Measurements from ENCODE around the gene LBH. TPM values are rescaled to one million over a fixed set of nuclear protein-coding genes. Genes with fewer than 3 reads are reported as not detected.

LBH gene
- total RNA-seq, result 100 to 1,000 TPM in 1 of 2 donors, 10 to 100 TPM in 1; 38.9 to 154 TPM

- no peaks in the 10 kb centered on the region for H3K27me3 Mint-ChIP-seq
- no peaks in the 10 kb centered on the region for H3K9me3 Mint-ChIP-seq
- peak within 1 kb of the TSS; percentile 81 for H3K4me3 Mint-ChIP-seq
- peaks cover 58% of the 10 kb centered on the region for H3K36me3 Mint-ChIP-seq (ENCODE audit: low read depth)
- peak within 1 kb of the TSS; percentile 87 for H3K27ac Mint-ChIP-seq
- peaks cover 28% of the 10 kb centered on the region for H3K4me1 Mint-ChIP-seq
- peak; percentile 19 for ATAC-seq (replicated peaks)
These were observed at the start of gene LBH for GRCh38 chr2:30231212-30231995. LBH (plus strand) TSS chr2:30231534; CDS start chr2:30231739, 205 bp downstream.

GRCh38 chr2:30184035-30184434 is 47.3 kb upstream of the LBH start:
- H3K36me3 Mint-ChIP-seq (ENCODE audit: low read depth), result no peaks in the 10 kb centered on the region
- no peaks in the 10 kb centered on the region for H3K9me3 Mint-ChIP-seq
- no peaks in the 10 kb centered on the region for H3K27me3 Mint-ChIP-seq
- H3K4me3 Mint-ChIP-seq, result no peak overlapping the region
- no peaks in the 10 kb centered on the region for H3K4me1 Mint-ChIP-seq
- ATAC-seq (replicated peaks), result no peak
- H3K27ac Mint-ChIP-seq, result no peak overlapping the region

- H3K4me1 Mint-ChIP-seq, result no peaks in the 10 kb centered on the region
These were observed 46.2 kb upstream of the LBH start for GRCh38 chr2:30185178-30185577.

GRCh38 chr2:30188292-30188691 is 43.0 kb upstream of the LBH start:
- H3K9me3 Mint-ChIP-seq, result no peaks in the 10 kb centered on the region
- H3K27ac Mint-ChIP-seq, result no peak overlapping the region
- no peaks in the 10 kb centered on the region for H3K27me3 Mint-ChIP-seq
- no peak for ATAC-seq (replicated peaks)
- no peaks in the 10 kb centered on the region for H3K4me1 Mint-ChIP-seq
- H3K36me3 Mint-ChIP-seq (ENCODE audit: low read depth), result no peaks in the 10 kb centered on the region
- H3K4me3 Mint-ChIP-seq, result no peak overlapping the region

More at GRCh38 chr2:30185178-30185577, 46.2 kb upstream of the LBH start:
- Mint-ChIP-seq H3K27ac (no peak overlapping the region), H3K27me3 (no peaks in the 10 kb centered on the region), H3K4me3 (no peak overlapping the region), H3K36me3 (ENCODE audit: low read depth) (no peaks in the 10 kb centered on the region), H3K9me3 (no peaks in the 10 kb centered on the region)
- no peak for ATAC-seq (replicated peaks)

- H3K4me3 Mint-ChIP-seq, result no peak overlapping the region
- no peak overlapping the region for H3K27ac Mint-ChIP-seq
- no peaks in the 10 kb centered on the region for H3K9me3 Mint-ChIP-seq
- no peaks in the 10 kb centered on the region for H3K36me3 Mint-ChIP-seq (ENCODE audit: low read depth)
- no peaks in the 10 kb centered on the region for H3K4me1 Mint-ChIP-seq
- no peak for ATAC-seq (replicated peaks)
- H3K27me3 Mint-ChIP-seq, result no peaks in the 10 kb centered on the region
These were observed 40.7 kb upstream of the LBH start for GRCh38 chr2:30190637-30191036.

GRCh38 chr2:30191107-30191506 is 40.2 kb upstream of the LBH start:
- no peak for ATAC-seq (replicated peaks)
- Mint-ChIP-seq H3K36me3 (ENCODE audit: low read depth) (no peaks in the 10 kb centered on the region), H3K27me3 (no peaks in the 10 kb centered on the region), H3K4me1 (no peaks in the 10 kb centered on the region), H3K9me3 (no peaks in the 10 kb centered on the region), H3K27ac (peak overlapping the region; percentile 2), H3K4me3 (no peak overlapping the region)

- Mint-ChIP-seq H3K4me1 (no peaks in the 10 kb centered on the region), H3K27ac (no peak overlapping the region), H3K4me3 (no peak overlapping the region), H3K27me3 (no peaks in the 10 kb centered on the region), H3K9me3 (no peaks in the 10 kb centered on the region), H3K36me3 (ENCODE audit: low read depth) (no peaks in the 10 kb centered on the region)
- ATAC-seq (replicated peaks), result no peak
These were observed 39.5 kb upstream of the LBH start for GRCh38 chr2:30191819-30192271.

- H3K9me3 Mint-ChIP-seq, result no peaks in the 10 kb centered on the region
- no peaks in the 10 kb centered on the region for H3K36me3 Mint-ChIP-seq (ENCODE audit: low read depth)
- H3K4me3 Mint-ChIP-seq, result no peak overlapping the region
- no peak overlapping the region for H3K27ac Mint-ChIP-seq
- no peak for ATAC-seq (replicated peaks)
- no peaks in the 10 kb centered on the region for H3K27me3 Mint-ChIP-seq
- no peaks in the 10 kb centered on the region for H3K4me1 Mint-ChIP-seq
These were observed 39.0 kb upstream of the LBH start for GRCh38 chr2:30192314-30192713.

GRCh38 chr2:30193104-30193681 is 38.1 kb upstream of the LBH start:
- H3K4me3 Mint-ChIP-seq, result no peak overlapping the region
- no peak for ATAC-seq (replicated peaks)
- H3K36me3 Mint-ChIP-seq (ENCODE audit: low read depth), result no peaks in the 10 kb centered on the region
- H3K9me3 Mint-ChIP-seq, result no peaks in the 10 kb centered on the region
- no peaks in the 10 kb centered on the region for H3K27me3 Mint-ChIP-seq
- no peak overlapping the region for H3K27ac Mint-ChIP-seq
- H3K4me1 Mint-ChIP-seq, result no peaks in the 10 kb centered on the region

GRCh38 chr2:30194421-30194820 is 36.9 kb upstream of the LBH start:
- no peak for ATAC-seq (replicated peaks)
- Mint-ChIP-seq H3K27ac (no peak overlapping the region), H3K27me3 (no peaks in the 10 kb centered on the region), H3K4me3 (no peak overlapping the region), H3K4me1 (no peaks in the 10 kb centered on the region), H3K36me3 (ENCODE audit: low read depth) (no peaks in the 10 kb centered on the region), H3K9me3 (no peaks in the 10 kb centered on the region)

GRCh38 chr2:30195016-30195415 is 36.3 kb upstream of the LBH start:
- no peak for ATAC-seq (replicated peaks)
- Mint-ChIP-seq H3K36me3 (ENCODE audit: low read depth) (no peaks in the 10 kb centered on the region), H3K9me3 (no peaks in the 10 kb centered on the region), H3K27me3 (no peaks in the 10 kb centered on the region), H3K4me3 (no peak overlapping the region), H3K27ac (no peak overlapping the region), H3K4me1 (no peaks in the 10 kb centered on the region)

GRCh38 chr2:30197570-30198192 is 33.7 kb upstream of the LBH start:
- no peaks in the 10 kb centered on the region for H3K9me3 Mint-ChIP-seq
- no peak overlapping the region for H3K4me3 Mint-ChIP-seq
- no peaks in the 10 kb centered on the region for H3K36me3 Mint-ChIP-seq (ENCODE audit: low read depth)
- H3K27ac Mint-ChIP-seq, result no peak overlapping the region
- no peaks in the 10 kb centered on the region for H3K4me1 Mint-ChIP-seq
- ATAC-seq (replicated peaks), result no peak
- H3K27me3 Mint-ChIP-seq, result peaks cover under 1% of the 10 kb centered on the region

GRCh38 chr2:30201990-30202389 is 29.3 kb upstream of the LBH start:
- ATAC-seq (replicated peaks), result no peak
- H3K27me3 Mint-ChIP-seq, result peaks cover 3% of the 10 kb centered on the region
- no peak overlapping the region for H3K27ac Mint-ChIP-seq
- no peaks in the 10 kb centered on the region for H3K36me3 Mint-ChIP-seq (ENCODE audit: low read depth)
- H3K4me1 Mint-ChIP-seq, result no peaks in the 10 kb centered on the region
- no peak overlapping the region for H3K4me3 Mint-ChIP-seq
- H3K9me3 Mint-ChIP-seq, result no peaks in the 10 kb centered on the region

- no peak for ATAC-seq (replicated peaks)
- H3K9me3 Mint-ChIP-seq, result no peaks in the 10 kb centered on the region
- H3K27me3 Mint-ChIP-seq, result peaks cover 3% of the 10 kb centered on the region
- no peak overlapping the region for H3K27ac Mint-ChIP-seq
- H3K36me3 Mint-ChIP-seq (ENCODE audit: low read depth), result no peaks in the 10 kb centered on the region
- H3K4me3 Mint-ChIP-seq, result no peak overlapping the region
- H3K4me1 Mint-ChIP-seq, result no peaks in the 10 kb centered on the region
These were observed 28.2 kb upstream of the LBH start for GRCh38 chr2:30203156-30203555.

- H3K9me3 Mint-ChIP-seq, result no peaks in the 10 kb centered on the region
- H3K27me3 Mint-ChIP-seq, result peaks cover 3% of the 10 kb centered on the region
- no peak overlapping the region for H3K27ac Mint-ChIP-seq
- no peaks in the 10 kb centered on the region for H3K36me3 Mint-ChIP-seq (ENCODE audit: low read depth)
- H3K4me3 Mint-ChIP-seq, result no peak overlapping the region
- ATAC-seq (replicated peaks), result no peak
- peaks cover 9% of the 10 kb centered on the region for H3K4me1 Mint-ChIP-seq
These were observed 27.1 kb upstream of the LBH start for GRCh38 chr2:30204281-30204680.
